ENCODE results near the gene CDC42BPA. TPM values are rescaled to one million over a fixed set of nuclear protein-coding genes. Genes with fewer than 3 reads are reported as not detected.

CDC42BPA gene
- polyA plus RNA-seq, 3 donors: 0.20 to 0.45 (median 0.39) TPM

GRCh38 chr1:226943156-226943555, 375.1 kb downstream of the CDC42BPA start:
- Histone ChIP-seq H2AFZ (ENCODE audit: insufficient read depth, low read depth, low read length, poor library complexity, severe bottlenecking) (no peak overlapping the region), H3K79me2 (ENCODE audit: insufficient read depth, low read length) (peaks cover 80% of the 10 kb centered on the region), H4K20me1 (ENCODE audit: insufficient read depth, low read length) (peaks cover 68% of the 10 kb centered on the region), H3K27me3 (ENCODE audit: control insufficient read depth in 2 of 2, insufficient read depth in 2 of 2, low read length in 2 of 2) (no peaks in the 10 kb centered on the region), H3K4me1 (ENCODE audit: control insufficient read depth in 1 of 2, insufficient read depth in 2 of 2, low read length in 2 of 2) (peaks cover 27 to 47% of the 10 kb centered on the region in 2 donors), H3K4me3 (replicated peaks in 1 of 3; ENCODE audit: low read depth in 2 of 3, low read length in 3 of 3) (no peak overlapping the region), H3K36me3 (replicated peaks in 1 of 2; ENCODE audit: control insufficient read depth in 1 of 2, insufficient read depth in 2 of 2, low read length in 2 of 2) (no peaks in the 10 kb centered on the region), H3K27ac (ENCODE audit: low read depth in 1 of 2, low read length in 2 of 2) (no peak overlapping the region), H3K9me3 (replicated peaks in 1 of 2; ENCODE audit: control insufficient read depth in 1 of 2, insufficient read depth in 1 of 2, low read length in 2 of 2) (no peaks in the 10 kb centered on the region), H3K4me2 (replicated peaks; ENCODE audit: extremely low read depth, low read length, poor library complexity, severe bottlenecking) (no peak overlapping the region), H3K9ac (ENCODE audit: insufficient read depth, low read length, poor library complexity, severe bottlenecking) (no peak overlapping the region)
- no peak for DNase-seq
- TF ChIP-seq CTCF (IDR thresholded peaks at IDR 0.05): no peak
- intact Hi-C loops (cut with micrococcal nuclease): no loop called here
- Mint-ChIP-seq H3K4me3 (no peak overlapping the region), H3K36me3 (peaks cover 4 to 11% of the 10 kb centered on the region in 2 donors), H3K4me1 (peaks cover 67% of the 10 kb centered on the region), H3K27me3 (ENCODE audit: low read depth in 3 of 3) (peaks cover 0 to 2% (median 0%) of the 10 kb centered on the region in 3 donors), H3K9me3 (peaks cover 0 to 3% (median 2%) of the 10 kb centered on the region in 7 donors), H3K27ac (peak overlapping the region in 2 of 7 donors; percentile 31 to 50)
- 85% methylated on average over 5 of the region's 5 CpGs for WGBS (ENCODE audit: insufficient coverage)

DNA sequence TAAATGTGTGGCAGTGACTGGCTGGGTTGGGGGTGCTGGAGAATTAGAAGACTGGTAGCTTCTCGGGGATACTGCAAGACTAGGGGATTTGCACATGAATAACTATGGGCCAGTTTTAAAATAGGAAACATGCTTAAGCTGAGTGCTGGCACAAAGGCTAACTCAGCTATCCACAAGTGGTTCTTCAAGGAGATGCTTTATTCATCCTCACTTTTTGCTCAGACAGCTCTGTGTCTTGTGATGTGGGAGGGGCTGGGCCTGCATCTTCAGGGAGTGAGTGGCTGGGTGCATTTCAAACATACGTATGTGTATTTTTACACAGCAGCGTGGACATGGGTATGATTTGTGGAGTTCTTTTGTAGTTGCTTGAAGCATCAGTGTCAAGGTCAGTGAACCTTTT, 375.9 kb downstream of the CDC42BPA start:
- H3K36me3 Mint-ChIP-seq: peaks cover 4 to 6% of the 10 kb centered on the region in 2 donors
- Histone ChIP-seq H3K4me3 (replicated peaks in 1 of 3; ENCODE audit: low read depth in 2 of 3, low read length in 3 of 3) (no peak overlapping the region), H4K20me1 (ENCODE audit: insufficient read depth, low read length) (peaks cover 60% of the 10 kb centered on the region), H2AFZ (ENCODE audit: insufficient read depth, low read depth, low read length, poor library complexity, severe bottlenecking) (no peak overlapping the region), H3K9ac (ENCODE audit: insufficient read depth, low read length, poor library complexity, severe bottlenecking) (no peak overlapping the region), H3K36me3 (replicated peaks in 1 of 2; ENCODE audit: control insufficient read depth in 1 of 2, insufficient read depth in 2 of 2, low read length in 2 of 2) (no peaks in the 10 kb centered on the region), H3K9me3 (replicated peaks in 1 of 2; ENCODE audit: control insufficient read depth in 1 of 2, insufficient read depth in 1 of 2, low read length in 2 of 2) (no peaks in the 10 kb centered on the region), H3K4me2 (replicated peaks; ENCODE audit: extremely low read depth, low read length, poor library complexity, severe bottlenecking) (no peak overlapping the region), H3K4me1 (ENCODE audit: control insufficient read depth in 1 of 2, insufficient read depth in 2 of 2, low read length in 2 of 2) (peaks cover 33 to 54% of the 10 kb centered on the region in 2 donors), H3K79me2 (ENCODE audit: insufficient read depth, low read length) (peaks cover 72% of the 10 kb centered on the region), H3K27ac (ENCODE audit: low read depth in 1 of 2, low read length in 2 of 2) (peak overlapping the region in 1 of 2 donors; percentile 0), H3K27me3 (ENCODE audit: control insufficient read depth in 2 of 2, insufficient read depth in 2 of 2, low read length in 2 of 2) (no peaks in the 10 kb centered on the region)
- H3K27me3 Mint-ChIP-seq (ENCODE audit: low read depth in 3 of 3): peaks cover 0 to 2% (median 0%) of the 10 kb centered on the region in 3 donors
- peak overlapping the region in 3 of 7 donors; percentile 15 to 48 (median 17) for H3K27ac Mint-ChIP-seq
- H3K4me1 Mint-ChIP-seq: peaks cover 74% of the 10 kb centered on the region
- H3K9me3 Mint-ChIP-seq: no peaks in the 10 kb centered on the region
- no peak overlapping the region for H3K4me3 Mint-ChIP-seq
- intact Hi-C loops (cut with micrococcal nuclease): no loop called here
- TF ChIP-seq CTCF (IDR thresholded peaks at IDR 0.05): no peak
- WGBS (ENCODE audit: insufficient coverage): 78% methylated on average over 1 of the region's 3 CpGs
- DNase-seq: no peak
